Natural killer cell (primary cell): Measurements from ENCODE around the gene TMEM217. TPM values are rescaled to one million over a fixed set of nuclear protein-coding genes. Genes with fewer than 3 reads are reported as not detected.

Experiments
- ATAC-seq, 3 donors: fragments of 150-1000 bp in 2 of 3; fragments of 200-7000 bp in 1 of 3; cut with Tn5 transposase; 1 replicate in 1 of 3; 2 replicates in 2 of 3; pipeline ENCODE4 v1.10.0; 2021; ENCODE audit warnings: mild to moderate bottlenecking in 2 of 3, moderate library complexity in 2 of 3
- DNase-seq, 2 donors: peaks; one replicate each; pipeline versions ENCODE4 v3.0.0 to v3.0.0-alpha.2; 2013 to 2021; ENCODE audit warnings: mixed read lengths in 1 of 2
- H3K27ac ChIP-seq: one replicate; pipeline ENCODE4 v1.5.1; 2013; ENCODE audit warnings: mild to moderate bottlenecking, low read length
- H3K27me3 ChIP-seq: one replicate; pipeline ENCODE4 v1.6.1; 2013; ENCODE audit warnings: low read length; ENCODE audit not compliant: control insufficient read depth, insufficient read depth
- H3K36me3 ChIP-seq: one replicate; pipeline ENCODE4 v1.6.1; 2013; ENCODE audit warnings: low read length; ENCODE audit not compliant: control insufficient read depth, insufficient read depth
- H3K4me1 ChIP-seq: one replicate; pipeline ENCODE4 v1.6.1; 2013; ENCODE audit warnings: low read length; ENCODE audit not compliant: control insufficient read depth, insufficient read depth
- H3K4me3 ChIP-seq: one replicate; pipeline ENCODE4 v1.5.1; 2013; ENCODE audit warnings: low read length
- H3K9me3 ChIP-seq: one replicate; pipeline ENCODE4 v1.6.1; 2013; ENCODE audit warnings: low read length; ENCODE audit not compliant: control insufficient read depth, insufficient read depth
- H3K27ac Mint-ChIP-seq, 2 donors: one replicate each; pipeline ENCODE4 v1.8.0; 2022; ENCODE audit warnings: mild to moderate bottlenecking in 2 of 2, mixed read lengths in 2 of 2, moderate library complexity in 1 of 2
- H3K27me3 Mint-ChIP-seq, 2 donors: one replicate each; pipeline ENCODE4 v1.8.0; 2022; ENCODE audit warnings: low read depth in 2 of 2, mixed read lengths in 2 of 2
- H3K36me3 Mint-ChIP-seq: one replicate; pipeline ENCODE4 v1.8.0; 2022; ENCODE audit warnings: mixed read lengths
- H3K4me1 Mint-ChIP-seq, 2 donors: one replicate each; pipeline ENCODE4 v1.8.0; 2022; ENCODE audit warnings: mixed read lengths in 2 of 2
- H3K4me3 Mint-ChIP-seq: one replicate; pipeline ENCODE4 v1.8.0; 2022; ENCODE audit warnings: mild to moderate bottlenecking, moderate library complexity, mixed read lengths
- H3K9me3 Mint-ChIP-seq, 2 donors: one replicate each; pipeline ENCODE4 v1.8.0; 2022; ENCODE audit warnings: mixed read lengths in 2 of 2
- WGBS: methylation state at CpG from one replicate; pipeline ENCODE4 v1.1.7; 2013; ENCODE audit warnings: missing lambda C conversion rate; ENCODE audit not compliant: insufficient coverage; 5-methylcytosine and 5-hydroxymethylcytosine counted together
- intact Hi-C: fragments of 100-400 bp; cut with micrococcal nuclease; formaldehyde crosslinking; loops from one replicate; pipeline ENCODE4 v1.14.2; 2022
- total RNA-seq, 4 donors: library from RNA; stranded (reverse); fragments of 120-200 nt in 1 of 4; gene quantifications; one replicate each; pipeline versions ENCODE4 v1.2.3 to v1.2.4, GENCODE V29; 2013 to 2022
- TF ChIP-seq, protein P1 (sequence below): fragments of 200-600 bp; IDR thresholded peaks from one replicate; pipeline ENCODE4 v1.8.0; 2022; ENCODE audit warnings: antibody characterized with exemption

TMEM217 gene
- total RNA-seq, 3 donors from 2014 or later (not counting 1 experiment from before 2014, with no cell fraction given): 0.75 to 2.1 (median 0.75) TPM

DNA sequence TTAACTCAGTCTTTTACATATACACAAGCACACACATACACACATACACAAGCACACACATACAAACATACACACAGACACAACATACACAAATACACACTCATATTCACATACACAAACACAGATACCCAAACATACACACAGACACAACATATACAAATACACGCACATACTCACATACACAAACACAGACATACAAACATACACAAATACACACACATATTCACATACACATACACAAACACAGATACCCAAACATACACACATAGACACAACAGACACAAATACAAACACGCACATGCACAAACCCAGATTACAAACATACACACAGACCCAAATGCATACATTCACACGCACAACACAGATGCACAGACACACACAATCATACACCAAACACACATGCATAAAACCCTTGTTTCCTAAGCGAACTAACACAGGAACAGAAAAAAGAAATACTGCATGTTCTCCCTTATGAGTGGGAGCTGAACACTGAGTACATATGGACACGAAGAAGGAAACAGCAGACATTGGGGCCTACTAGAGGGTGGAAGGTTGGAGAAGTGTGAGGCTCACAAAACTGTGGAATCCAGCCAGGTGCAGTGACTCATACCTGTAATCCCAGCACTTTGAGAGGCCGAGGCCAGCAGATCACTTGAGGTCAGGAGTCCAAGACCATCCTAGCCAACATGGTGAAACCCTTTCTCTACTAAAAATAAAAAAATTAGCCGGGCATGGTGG is 53.8 kb downstream of the TMEM217 start:
- H3K4me3 ChIP-seq: no peak overlapping the region
- Mint-ChIP-seq H3K9me3 (no peaks in the 10 kb centered on the region), H3K4me1 (peaks cover 62 to 65% of the 10 kb centered on the region in 2 donors), H3K4me3 (no peak overlapping the region), H3K27me3 (no peaks in the 10 kb centered on the region), H3K27ac (peak overlapping the region; percentile 87 to 90), H3K36me3 (no peaks in the 10 kb centered on the region)
- H3K36me3 ChIP-seq: no peaks in the 10 kb centered on the region
- peaks cover 56% of the 10 kb centered on the region for H3K4me1 ChIP-seq
- no peaks in the 10 kb centered on the region for H3K27me3 ChIP-seq
- no peaks in the 10 kb centered on the region for H3K9me3 ChIP-seq
- TF ChIP-seq, protein P1, sequence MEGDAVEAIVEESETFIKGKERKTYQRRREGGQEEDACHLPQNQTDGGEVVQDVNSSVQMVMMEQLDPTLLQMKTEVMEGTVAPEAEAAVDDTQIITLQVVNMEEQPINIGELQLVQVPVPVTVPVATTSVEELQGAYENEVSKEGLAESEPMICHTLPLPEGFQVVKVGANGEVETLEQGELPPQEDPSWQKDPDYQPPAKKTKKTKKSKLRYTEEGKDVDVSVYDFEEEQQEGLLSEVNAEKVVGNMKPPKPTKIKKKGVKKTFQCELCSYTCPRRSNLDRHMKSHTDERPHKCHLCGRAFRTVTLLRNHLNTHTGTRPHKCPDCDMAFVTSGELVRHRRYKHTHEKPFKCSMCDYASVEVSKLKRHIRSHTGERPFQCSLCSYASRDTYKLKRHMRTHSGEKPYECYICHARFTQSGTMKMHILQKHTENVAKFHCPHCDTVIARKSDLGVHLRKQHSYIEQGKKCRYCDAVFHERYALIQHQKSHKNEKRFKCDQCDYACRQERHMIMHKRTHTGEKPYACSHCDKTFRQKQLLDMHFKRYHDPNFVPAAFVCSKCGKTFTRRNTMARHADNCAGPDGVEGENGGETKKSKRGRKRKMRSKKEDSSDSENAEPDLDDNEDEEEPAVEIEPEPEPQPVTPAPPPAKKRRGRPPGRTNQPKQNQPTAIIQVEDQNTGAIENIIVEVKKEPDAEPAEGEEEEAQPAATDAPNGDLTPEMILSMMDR: no peak
- WGBS: 84% methylated on average over 7 of the region's 7 CpGs
- ATAC-seq (no peak), DNase-seq (no peak)
- no peak overlapping the region for H3K27ac ChIP-seq
- intact Hi-C loops: no loop called here

DNA sequence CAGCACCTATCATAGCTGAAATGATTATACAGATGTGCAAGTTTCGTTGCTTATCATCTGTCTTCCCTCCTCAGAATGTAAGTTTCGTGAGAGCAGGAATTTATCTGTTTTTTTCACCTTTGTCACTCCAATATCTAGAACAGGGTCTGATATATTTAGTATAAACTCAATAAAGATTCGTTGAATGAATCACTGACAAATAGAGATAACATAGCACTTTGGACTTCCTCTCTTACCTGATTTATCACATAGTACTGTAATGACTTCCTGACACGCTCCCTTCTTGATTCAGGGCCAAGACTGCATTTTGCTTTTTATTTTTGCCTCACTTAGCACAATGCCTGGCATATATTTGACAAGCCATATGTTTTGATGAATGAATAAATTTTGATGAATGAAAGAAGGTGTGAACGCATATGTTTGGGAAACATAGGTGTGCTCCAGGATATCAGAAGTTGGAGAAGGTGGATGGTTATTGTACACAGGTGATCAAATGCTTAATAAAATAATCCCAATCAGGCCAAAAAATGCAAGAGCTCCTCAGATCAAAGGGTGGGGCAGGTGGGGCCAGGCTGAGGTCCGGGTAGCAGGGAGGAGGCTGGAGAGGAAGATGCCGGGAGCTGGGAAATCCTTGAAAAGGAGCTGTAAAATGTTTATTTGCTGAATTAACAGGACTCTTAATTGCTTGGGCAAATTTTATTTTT is 55.0 kb downstream of the TMEM217 start:
- no peaks in the 10 kb centered on the region for H3K36me3 ChIP-seq
- no peaks in the 10 kb centered on the region for H3K36me3 Mint-ChIP-seq
- 53% methylated on average over 5 of the region's 7 CpGs for WGBS
- no peaks in the 10 kb centered on the region for H3K9me3 ChIP-seq
- peak in 1 of 2 donors; percentile 40 for DNase-seq
- intact Hi-C loops: no loop called here
- no peaks in the 10 kb centered on the region for H3K27me3 Mint-ChIP-seq
- no peaks in the 10 kb centered on the region for H3K27me3 ChIP-seq
- peak in 2 of 3 donors; percentile 55 to 57 for ATAC-seq
- H3K9me3 Mint-ChIP-seq: no peaks in the 10 kb centered on the region
- H3K4me1 Mint-ChIP-seq: peaks cover 57 to 60% of the 10 kb centered on the region in 2 donors
- H3K27ac Mint-ChIP-seq: peak overlapping the region; percentile 87 to 90
- H3K27ac ChIP-seq: peak overlapping the region; percentile 20
- H3K4me3 Mint-ChIP-seq: peak overlapping the region; percentile 78
- no peak overlapping the region for H3K4me3 ChIP-seq
- TF ChIP-seq, protein P1: no peak
- peaks cover 43% of the 10 kb centered on the region for H3K4me1 ChIP-seq

DNA sequence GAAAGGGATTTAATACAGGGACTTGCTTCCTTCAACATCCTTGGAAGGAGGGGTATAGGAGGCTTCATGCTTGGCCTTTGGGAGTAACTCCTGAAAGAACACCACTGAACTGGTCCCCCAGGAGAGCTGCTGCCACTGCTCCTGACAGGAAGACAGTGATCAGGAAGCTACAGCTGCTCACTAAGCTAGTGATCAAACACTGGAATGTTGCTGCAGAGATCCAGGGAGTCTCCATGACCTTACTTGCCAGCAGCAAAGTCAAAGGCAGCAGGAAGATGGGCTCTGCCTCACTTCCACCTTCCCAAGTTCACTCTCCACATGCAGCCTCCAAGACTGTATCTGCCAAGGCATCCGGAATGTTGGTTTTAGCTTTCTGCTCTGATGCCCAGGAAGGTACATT is 56.2 kb downstream of the TMEM217 start:
- intact Hi-C loops: no loop called here
- H3K27ac Mint-ChIP-seq: peak overlapping the region; percentile 87 to 90
- no peak for ATAC-seq

More for the DNA sequence above, 56.2 kb downstream of the TMEM217 start:
- Mint-ChIP-seq H3K4me3 (peak overlapping the region; percentile 78), H3K4me1 (peaks cover 45 to 48% of the 10 kb centered on the region in 2 donors), H3K27me3 (no peaks in the 10 kb centered on the region), H3K9me3 (no peaks in the 10 kb centered on the region), H3K36me3 (no peaks in the 10 kb centered on the region)
- TF ChIP-seq, protein P1: no peak
- Histone ChIP-seq H3K4me3 (no peak overlapping the region), H3K27ac (peak overlapping the region; percentile 20), H3K4me1 (peaks cover 35% of the 10 kb centered on the region), H3K36me3 (no peaks in the 10 kb centered on the region), H3K9me3 (no peaks in the 10 kb centered on the region), H3K27me3 (no peaks in the 10 kb centered on the region)
- no peak for DNase-seq
- 100% methylated on average over 1 of the region's 1 CpG for WGBS
